ENCODE data around the gene TMTC1. TPM values are rescaled to one million over a fixed set of nuclear protein-coding genes. Genes with fewer than 3 reads are reported as not detected.
"Not testable (repeated sequence)": the region's sequence is repeated elsewhere in the genome, so short reads cannot be mapped to it uniquely, and the experiment has no call there.

The TMTC1 gene
- total RNA-seq, 2 experiments from 2014 or later = not detected

DNA sequence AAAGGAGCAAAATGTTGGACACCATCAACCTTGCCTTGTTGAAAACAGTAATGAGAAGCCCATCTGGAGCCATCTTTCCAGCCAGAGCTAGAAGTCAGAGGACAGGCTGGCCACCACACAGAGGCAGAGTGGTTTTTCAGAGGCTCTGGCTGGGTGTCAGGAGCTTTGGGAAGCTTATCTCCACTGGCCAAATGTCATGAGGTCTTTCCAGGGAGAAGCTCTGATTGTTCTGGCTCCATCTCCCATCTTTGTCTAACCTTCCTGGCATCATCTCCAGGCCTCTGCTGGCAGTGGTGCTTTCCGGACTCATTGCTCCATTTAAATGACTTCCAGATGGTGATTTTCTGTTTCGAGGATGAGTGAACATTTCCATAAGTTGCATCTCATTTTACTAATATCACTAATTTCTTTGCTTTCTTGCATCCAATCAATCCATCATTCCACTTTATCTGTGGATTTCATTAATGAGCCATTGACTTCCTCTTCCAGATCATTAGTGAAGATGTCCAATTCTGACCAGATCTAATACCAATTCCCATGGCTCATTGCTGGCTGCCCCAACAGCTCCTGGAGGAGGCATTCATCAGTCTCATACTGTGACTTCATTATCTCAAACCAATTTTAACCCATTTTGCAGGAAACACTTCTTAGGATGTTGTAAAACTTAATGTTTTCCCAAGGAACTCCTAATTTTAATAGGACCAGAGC is 35.3 kb upstream of the TMTC1 start:
- DNase-seq (no peak), ATAC-seq (ENCODE audit: poor library complexity) (no peak)
- no peaks in the 10 kb centered on the region for H3K4me1 Mint-ChIP-seq (ENCODE audit: low read depth)
- POLR2A ChIA-PET = no interaction called here
- H3K27me3 Mint-ChIP-seq = no peaks in the 10 kb centered on the region
- TF ChIP-seq, protein P1, sequence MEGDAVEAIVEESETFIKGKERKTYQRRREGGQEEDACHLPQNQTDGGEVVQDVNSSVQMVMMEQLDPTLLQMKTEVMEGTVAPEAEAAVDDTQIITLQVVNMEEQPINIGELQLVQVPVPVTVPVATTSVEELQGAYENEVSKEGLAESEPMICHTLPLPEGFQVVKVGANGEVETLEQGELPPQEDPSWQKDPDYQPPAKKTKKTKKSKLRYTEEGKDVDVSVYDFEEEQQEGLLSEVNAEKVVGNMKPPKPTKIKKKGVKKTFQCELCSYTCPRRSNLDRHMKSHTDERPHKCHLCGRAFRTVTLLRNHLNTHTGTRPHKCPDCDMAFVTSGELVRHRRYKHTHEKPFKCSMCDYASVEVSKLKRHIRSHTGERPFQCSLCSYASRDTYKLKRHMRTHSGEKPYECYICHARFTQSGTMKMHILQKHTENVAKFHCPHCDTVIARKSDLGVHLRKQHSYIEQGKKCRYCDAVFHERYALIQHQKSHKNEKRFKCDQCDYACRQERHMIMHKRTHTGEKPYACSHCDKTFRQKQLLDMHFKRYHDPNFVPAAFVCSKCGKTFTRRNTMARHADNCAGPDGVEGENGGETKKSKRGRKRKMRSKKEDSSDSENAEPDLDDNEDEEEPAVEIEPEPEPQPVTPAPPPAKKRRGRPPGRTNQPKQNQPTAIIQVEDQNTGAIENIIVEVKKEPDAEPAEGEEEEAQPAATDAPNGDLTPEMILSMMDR (IDR thresholded peaks at IDR 0.05) = no peak
- no peak overlapping the region for H3K27ac Mint-ChIP-seq
- CTCF ChIA-PET = no interaction called here
- no peak overlapping the region for H3K4me3 ChIP-seq (ENCODE audit: low read length)
- no peaks in the 10 kb centered on the region for H3K36me3 Mint-ChIP-seq (ENCODE audit: low read depth)
- H3K9me3 ChIP-seq (ENCODE audit: control insufficient read depth in 1 of 2, insufficient read depth in 1 of 2, low read length in 2 of 2) = no peaks in the 10 kb centered on the region
- intact Hi-C loops (cut with DNase I, micrococcal nuclease) = no loop called here
- H3K36me3 ChIP-seq (ENCODE audit: insufficient read depth, low read length) = no peaks in the 10 kb centered on the region
- H3K4me1 ChIP-seq (ENCODE audit: insufficient read depth, low read length) = no peaks in the 10 kb centered on the region
- H3K27ac ChIP-seq (ENCODE audit: low read depth in 1 of 2, low read length in 2 of 2) = no peak overlapping the region
- H3K27me3 ChIP-seq (ENCODE audit: control insufficient read depth in 1 of 2, insufficient read depth in 2 of 2, low read length in 2 of 2) = no peaks in the 10 kb centered on the region
- no peak overlapping the region for H3K4me3 Mint-ChIP-seq
- H3K9me3 Mint-ChIP-seq = peaks cover 5% of the 10 kb centered on the region

DNA sequence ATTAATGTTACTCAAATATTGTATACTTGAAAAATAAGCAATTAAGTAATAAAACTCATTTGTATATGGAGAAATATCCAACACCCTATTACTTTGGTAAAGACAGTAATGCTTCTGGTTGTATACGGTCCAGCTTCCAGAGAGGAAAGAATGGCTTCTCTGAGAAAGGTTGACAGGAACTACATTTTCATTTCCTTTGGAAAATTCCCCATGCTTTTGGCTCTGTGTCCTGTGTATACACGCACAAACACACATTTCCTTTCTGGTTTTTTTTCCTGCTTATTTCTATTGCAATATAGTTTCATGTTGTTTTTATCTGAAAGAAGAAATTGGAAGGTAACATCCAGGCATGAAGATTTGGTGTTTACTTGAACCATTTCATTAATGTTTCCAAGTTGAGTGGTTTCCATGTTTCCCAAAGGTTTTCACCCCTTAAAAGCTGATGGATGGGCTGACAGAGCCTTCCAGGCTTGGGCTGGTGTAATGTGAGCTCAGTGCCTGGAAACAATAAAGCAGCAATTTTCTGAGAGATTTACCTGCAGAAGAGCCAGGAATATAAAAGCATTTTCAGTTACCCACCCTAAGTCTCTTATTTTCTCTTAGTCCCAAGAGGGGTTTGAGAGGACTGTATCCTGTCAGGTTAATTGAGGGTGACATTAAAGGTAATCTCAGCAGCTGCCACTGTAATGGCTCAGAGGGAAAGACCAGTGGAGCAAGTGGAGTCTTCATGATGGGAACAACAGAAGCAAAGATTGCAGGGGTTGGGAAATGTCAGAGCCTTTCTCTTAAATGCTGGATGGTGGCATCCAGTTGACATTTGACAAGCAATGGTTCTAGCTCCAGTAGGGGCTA is 33.4 kb upstream of the TMTC1 start:
- no peak overlapping the region for H3K4me3 ChIP-seq (ENCODE audit: low read length)
- ChIA-PET CTCF (no interaction called here), POLR2A (no interaction called here)
- peaks cover 3% of the 10 kb centered on the region for H3K9me3 Mint-ChIP-seq
- H3K36me3 ChIP-seq (ENCODE audit: insufficient read depth, low read length) = no peaks in the 10 kb centered on the region
- H3K27ac ChIP-seq (ENCODE audit: low read depth in 1 of 2, low read length in 2 of 2) = no peak overlapping the region
- no peaks in the 10 kb centered on the region for H3K4me1 Mint-ChIP-seq (ENCODE audit: low read depth)
- no peak overlapping the region for H3K4me3 Mint-ChIP-seq
- no peaks in the 10 kb centered on the region for H3K36me3 Mint-ChIP-seq (ENCODE audit: low read depth)
- H3K9me3 ChIP-seq (ENCODE audit: control insufficient read depth in 1 of 2, insufficient read depth in 1 of 2, low read length in 2 of 2) = no peaks in the 10 kb centered on the region
- no peaks in the 10 kb centered on the region for H3K27me3 ChIP-seq (ENCODE audit: control insufficient read depth in 1 of 2, insufficient read depth in 2 of 2, low read length in 2 of 2)
- no peak for DNase-seq
- ATAC-seq (ENCODE audit: poor library complexity) = no peak
- no peak overlapping the region for H3K27ac Mint-ChIP-seq
- TF ChIP-seq, protein P1 (IDR thresholded peaks at IDR 0.05) = no peak
- no peaks in the 10 kb centered on the region for H3K4me1 ChIP-seq (ENCODE audit: insufficient read depth, low read length)
- no peaks in the 10 kb centered on the region for H3K27me3 Mint-ChIP-seq
- intact Hi-C loops (cut with DNase I, micrococcal nuclease) = no loop called here

DNA sequence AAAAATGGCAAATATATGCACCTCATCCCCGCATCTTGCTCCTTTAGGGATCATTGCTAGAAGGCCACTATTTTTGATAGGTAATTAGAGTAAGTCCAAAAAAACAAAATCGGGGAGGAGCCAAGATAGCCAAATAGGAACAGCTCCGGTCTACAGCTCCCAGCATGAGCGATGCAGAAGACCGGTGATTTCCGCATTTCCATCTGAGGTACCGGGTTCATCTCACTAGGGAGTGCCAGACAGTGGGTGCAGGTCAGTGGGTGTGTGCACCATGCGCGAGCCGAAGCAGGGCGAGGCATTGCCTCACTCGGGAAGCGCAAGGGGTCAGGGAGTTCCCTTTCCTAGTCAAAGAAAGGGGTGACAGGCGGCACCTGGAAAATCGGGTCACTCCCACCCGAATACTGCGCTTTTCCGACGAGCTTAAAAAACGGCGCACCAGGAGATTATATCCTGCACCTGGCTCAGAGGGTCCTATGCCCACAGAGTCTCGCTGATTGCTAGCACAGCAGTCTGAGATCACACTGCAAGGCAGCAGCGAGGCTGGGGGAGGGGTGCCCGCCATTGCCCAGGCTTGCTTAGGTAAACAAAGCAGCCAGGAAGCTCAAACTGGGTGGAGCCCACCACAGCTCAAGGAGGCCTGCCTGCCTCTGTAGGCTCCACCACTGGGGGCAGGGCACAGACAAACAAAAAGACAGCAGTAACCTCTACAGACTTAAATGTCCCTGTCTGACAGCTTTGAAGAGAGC is 26.0 kb upstream of the TMTC1 start:
- DNase-seq; H3K4me3 ChIP-seq (ENCODE audit: low read length); H3K27me3 ChIP-seq (ENCODE audit: control insufficient read depth in 1 of 2, insufficient read depth in 2 of 2, low read length in 2 of 2); H3K27ac Mint-ChIP-seq; POLR2A ChIA-PET; H3K36me3 Mint-ChIP-seq (ENCODE audit: low read depth); H3K4me1 Mint-ChIP-seq (ENCODE audit: low read depth); ATAC-seq (ENCODE audit: poor library complexity); H3K27ac ChIP-seq (ENCODE audit: low read depth in 1 of 2, low read length in 2 of 2); H3K4me1 ChIP-seq (ENCODE audit: insufficient read depth, low read length); H3K9me3 Mint-ChIP-seq; CTCF ChIA-PET; intact Hi-C loops (cut with DNase I, micrococcal nuclease); H3K9me3 ChIP-seq (ENCODE audit: control insufficient read depth in 1 of 2, insufficient read depth in 1 of 2, low read length in 2 of 2); H3K27me3 Mint-ChIP-seq; H3K36me3 ChIP-seq (ENCODE audit: insufficient read depth, low read length); H3K4me3 Mint-ChIP-seq: not testable (repeated sequence)

Measured in CD4-positive, alpha-beta T cell (primary cell).